Measurements from ENCODE around the gene P2RX5. TPM values are rescaled to one million over a fixed set of nuclear protein-coding genes. Genes with fewer than 3 reads are reported as not detected.

Gene P2RX5
- total and polyA plus RNA-seq, 12 donors = 0.25 to 2.8 (median 0.99) TPM

DNA sequence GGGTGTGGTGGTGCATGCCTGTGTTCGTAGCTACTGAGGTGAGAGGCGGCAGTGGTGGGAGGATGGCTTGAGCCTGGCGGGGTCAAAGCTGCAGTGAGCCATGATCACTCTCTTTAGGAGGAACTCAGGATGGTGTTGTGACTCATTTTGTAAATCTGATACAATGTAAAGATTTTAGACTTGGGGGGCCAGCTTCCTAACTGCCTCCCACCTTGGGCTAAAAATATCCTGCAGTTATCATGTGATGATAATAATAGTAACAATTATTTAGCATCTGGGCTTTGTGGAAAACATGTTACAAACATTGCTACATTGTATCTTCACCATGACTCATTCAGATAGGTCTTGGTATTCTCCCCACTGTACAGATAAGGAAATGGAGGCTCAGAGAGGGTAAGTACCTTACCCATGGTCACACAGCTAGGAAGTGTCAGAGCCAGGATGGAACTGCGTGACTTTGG is 52.0 kb downstream of the P2RX5 start:
- Histone ChIP-seq H3K4me3 (no peak overlapping the region), H3K36me3 (replicated peaks in 1 of 2) (peaks cover 0 to 21% of the 10 kb centered on the region in 2 donors), H3K27me3 (no peaks in the 10 kb centered on the region), H3K9me3 (replicated peaks in 1 of 3) (no peaks in the 10 kb centered on the region), H3K27ac (no peak overlapping the region), H3K4me1 (replicated peaks in 1 of 2) (peaks cover 10 to 14% of the 10 kb centered on the region in 2 donors)
- intact Hi-C loops (cut with DNase I) = no loop called here
- WGBS, 4 donors = 92 to 98% (median 94%) methylated on average over 4 of the region's 4 CpGs
- TF ChIP-seq, protein P1, sequence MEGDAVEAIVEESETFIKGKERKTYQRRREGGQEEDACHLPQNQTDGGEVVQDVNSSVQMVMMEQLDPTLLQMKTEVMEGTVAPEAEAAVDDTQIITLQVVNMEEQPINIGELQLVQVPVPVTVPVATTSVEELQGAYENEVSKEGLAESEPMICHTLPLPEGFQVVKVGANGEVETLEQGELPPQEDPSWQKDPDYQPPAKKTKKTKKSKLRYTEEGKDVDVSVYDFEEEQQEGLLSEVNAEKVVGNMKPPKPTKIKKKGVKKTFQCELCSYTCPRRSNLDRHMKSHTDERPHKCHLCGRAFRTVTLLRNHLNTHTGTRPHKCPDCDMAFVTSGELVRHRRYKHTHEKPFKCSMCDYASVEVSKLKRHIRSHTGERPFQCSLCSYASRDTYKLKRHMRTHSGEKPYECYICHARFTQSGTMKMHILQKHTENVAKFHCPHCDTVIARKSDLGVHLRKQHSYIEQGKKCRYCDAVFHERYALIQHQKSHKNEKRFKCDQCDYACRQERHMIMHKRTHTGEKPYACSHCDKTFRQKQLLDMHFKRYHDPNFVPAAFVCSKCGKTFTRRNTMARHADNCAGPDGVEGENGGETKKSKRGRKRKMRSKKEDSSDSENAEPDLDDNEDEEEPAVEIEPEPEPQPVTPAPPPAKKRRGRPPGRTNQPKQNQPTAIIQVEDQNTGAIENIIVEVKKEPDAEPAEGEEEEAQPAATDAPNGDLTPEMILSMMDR (IDR thresholded peaks at IDR 0.05) = no peak
- TF ChIP-seq POLR2A (IDR thresholded peaks at IDR 0.05) = no peak
- no peak for DNase-seq

DNA sequence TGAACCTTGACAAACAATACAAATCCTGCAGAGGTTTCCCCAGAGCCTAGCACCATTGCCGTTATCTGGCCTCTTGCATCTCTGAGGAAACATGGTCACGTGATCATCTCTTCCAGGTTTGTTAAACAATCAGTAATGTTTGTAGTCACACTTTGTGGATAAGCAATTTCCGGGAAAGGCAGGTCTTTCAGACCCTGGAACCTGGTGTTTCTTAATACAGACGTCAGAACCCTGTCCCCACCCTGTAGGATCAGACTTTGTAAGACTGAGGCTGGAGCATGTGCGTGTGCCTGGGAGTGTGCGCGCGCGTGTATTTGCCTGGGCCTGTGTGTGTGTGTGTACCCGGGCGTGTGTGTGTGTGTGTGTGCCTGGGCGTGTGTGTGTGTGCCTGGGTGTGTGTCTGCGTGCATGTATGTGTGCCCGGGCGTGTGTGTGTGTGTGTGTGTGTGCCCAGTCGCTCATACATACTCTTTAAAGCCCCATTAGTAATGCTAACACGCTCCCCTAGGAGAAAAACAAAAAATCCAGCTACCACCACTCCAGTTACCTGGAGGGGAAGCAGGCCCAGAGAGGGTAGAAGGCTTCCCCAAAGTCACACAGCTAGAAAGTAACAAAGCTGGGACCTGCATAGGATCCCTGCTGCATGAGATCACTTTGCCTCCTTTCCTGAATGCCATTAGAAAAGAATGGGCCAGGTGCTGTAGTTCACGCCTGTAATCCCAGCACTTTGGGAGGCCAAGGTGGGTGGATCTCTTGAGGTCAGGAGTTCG is 54.1 kb downstream of the P2RX5 start:
- intact Hi-C loops (cut with DNase I) = no loop called here
- WGBS, 4 donors = 83 to 93% (median 90%) methylated on average over 7 to 19 of the region's 19 CpGs
- DNase-seq = no peak
- no peak for TF ChIP-seq POLR2A (IDR thresholded peaks at IDR 0.05)
- TF ChIP-seq, protein P1 (IDR thresholded peaks at IDR 0.05) = no peak
- H3K27me3 ChIP-seq = no peaks in the 10 kb centered on the region
- H3K27ac ChIP-seq = no peak overlapping the region
- peaks cover 16 to 24% of the 10 kb centered on the region in 2 donors for H3K4me1 ChIP-seq (replicated peaks in 1 of 2)
- peaks cover 0 to 8% of the 10 kb centered on the region in 2 donors for H3K36me3 ChIP-seq (replicated peaks in 1 of 2)
- no peak overlapping the region for H3K4me3 ChIP-seq
- H3K9me3 ChIP-seq (replicated peaks in 1 of 3) = no peaks in the 10 kb centered on the region

DNA sequence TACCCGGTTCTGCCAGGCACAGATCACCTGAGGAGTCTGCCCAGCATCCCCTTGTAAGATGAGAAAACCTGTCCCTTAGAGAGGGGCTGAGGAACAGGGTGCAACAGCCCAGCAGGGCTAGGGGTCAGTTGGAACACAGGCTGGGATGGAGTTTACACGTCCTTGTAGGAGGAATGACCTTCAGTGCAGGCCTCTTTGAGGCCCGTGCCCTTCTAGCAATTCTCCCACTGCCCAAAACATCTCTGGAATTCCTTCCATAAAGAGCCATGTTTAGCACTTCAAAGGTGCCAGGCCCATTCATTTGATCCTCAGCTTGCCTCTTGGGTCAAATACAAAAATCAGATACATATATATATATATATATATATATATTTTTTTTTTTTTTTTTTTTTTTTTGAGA is 54.9 kb downstream of the P2RX5 start:
- no peak for TF ChIP-seq POLR2A (IDR thresholded peaks at IDR 0.05)
- TF ChIP-seq, protein P1 (IDR thresholded peaks at IDR 0.05) = no peak
- Histone ChIP-seq H3K9me3 (replicated peaks in 1 of 3) (no peaks in the 10 kb centered on the region), H3K4me3 (no peak overlapping the region), H3K36me3 (replicated peaks in 1 of 2) (peaks cover 0 to 8% of the 10 kb centered on the region in 2 donors), H3K27ac (peak overlapping the region in 4 of 5 donors; percentile 54 to 89 (median 70)), H3K4me1 (replicated peaks in 1 of 2) (peaks cover 16 to 25% of the 10 kb centered on the region in 2 donors), H3K27me3 (no peaks in the 10 kb centered on the region)
- 45 to 75% (median 47%) methylated on average over 3 of the region's 3 CpGs for WGBS, 4 donors
- intact Hi-C loops (cut with DNase I) = no loop called here
- no peak for DNase-seq

DNA sequence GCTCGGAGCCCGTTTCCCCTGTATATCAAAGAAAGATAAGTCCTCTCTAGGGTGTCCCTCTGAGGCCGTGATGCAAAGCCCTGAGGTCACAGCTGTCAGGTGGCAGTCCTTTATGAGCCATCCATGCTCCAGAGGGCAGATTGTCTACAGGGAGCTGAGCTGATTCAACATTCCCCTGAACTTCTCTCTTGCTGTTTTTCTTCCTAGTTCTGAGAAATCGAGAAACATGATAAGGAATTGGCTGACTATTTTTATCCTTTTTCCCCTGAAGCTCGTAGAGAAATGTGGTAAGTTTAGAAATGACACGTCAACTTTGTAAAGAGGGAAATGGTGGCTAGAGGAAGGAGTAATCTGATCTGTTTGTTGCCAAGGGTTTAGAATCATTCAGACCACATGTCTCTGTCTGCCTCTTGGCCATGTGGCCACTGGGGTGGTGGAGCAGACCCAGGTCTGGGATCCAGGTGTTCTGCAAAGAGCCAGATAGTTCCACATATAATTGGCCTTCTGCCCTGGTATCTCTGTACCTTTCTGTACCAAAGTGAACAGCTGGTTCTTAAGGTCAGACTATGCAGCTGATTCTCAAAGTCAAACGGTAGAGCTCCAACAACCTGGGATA is 55.9 kb downstream of the P2RX5 start:
- Histone ChIP-seq H3K36me3 (replicated peaks in 1 of 2) (peaks cover 0 to 4% of the 10 kb centered on the region in 2 donors), H3K4me3 (no peak overlapping the region), H3K27me3 (no peaks in the 10 kb centered on the region), H3K27ac (peak overlapping the region; percentile 1 to 89 (median 54)), H3K4me1 (replicated peaks in 1 of 2) (peaks cover 16 to 25% of the 10 kb centered on the region in 2 donors), H3K9me3 (replicated peaks in 1 of 3) (no peaks in the 10 kb centered on the region)
- intact Hi-C loops (cut with DNase I) = no loop called here
- WGBS, 4 donors = 21 to 37% (median 25%) methylated on average over 7 of the region's 7 CpGs
- TF ChIP-seq, protein P1 (IDR thresholded peaks at IDR 0.05) = no peak
- peak in 1 of 2 donors; percentile 50 for TF ChIP-seq POLR2A (IDR thresholded peaks at IDR 0.05)
- DNase-seq = peak in 6 of 7 donors; percentile 71 to 88 (median 78)

Measured in adrenal gland (tissue), 12 donors.